NT2/D1 (cell line): Measurements from ENCODE around the gene SCD5.

Source experiments
- YY1 ChIP-seq: IDR thresholded peaks from 2 replicates; pipeline ENCODE4 v1.6.1; 2011; ENCODE audit not compliant: insufficient read length, insufficient read depth
- ZNF274 ChIP-seq: IDR thresholded peaks from 2 replicates; pipeline ENCODE4 v1.6.1; 2011; ENCODE audit warnings: mild to moderate bottlenecking, low read depth, low read length

DNA sequence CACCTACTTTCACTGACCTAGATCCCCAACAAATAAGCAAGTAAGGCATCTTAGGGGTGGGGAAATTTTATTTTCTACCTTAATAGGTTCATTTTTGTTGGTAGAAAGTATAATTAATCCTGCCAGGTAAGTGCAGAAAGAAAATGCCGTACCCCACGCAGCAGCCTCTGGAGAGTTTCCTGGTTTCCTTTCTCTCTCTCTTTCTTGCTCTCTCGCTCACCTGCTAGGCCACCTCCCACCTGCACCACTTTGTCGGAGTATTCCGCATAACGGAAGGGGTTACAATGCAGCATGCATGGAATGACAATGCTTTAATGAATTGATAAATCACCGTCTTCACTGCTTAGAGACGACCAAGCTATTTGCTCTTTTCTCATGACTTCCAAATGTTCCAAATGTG, 101.0 kb downstream of the SCD5 start:
- no peak for TF ChIP-seq YY1
- TF ChIP-seq ZNF274 = no peak
